Peyer's patch (tissue), 4 donors: ENCODE measurements around the gene MSI2.

Source experiments
- POLR2A ChIP-seq, 2 donors: fragments of 450-650 bp; IDR thresholded peaks; one replicate each; pipeline ENCODE4 v1.5.1; 2017; ENCODE audit warnings: antibody characterized with exemption in 2 of 2, mild to moderate bottlenecking in 2 of 2, moderate library complexity in 2 of 2
- TF ChIP-seq, protein P1 (sequence below), 6 experiments: fragments of 450-650 bp in 4 of 6; fragments of 200-600 bp in 2 of 6; sonication (generic) in 1 of 6; IDR thresholded peaks; one replicate each; pipeline ENCODE4 v1.5.1; 2017 to 2019; ENCODE audit warnings: antibody characterized with exemption in 6 of 6, mild to moderate bottlenecking in 3 of 6, moderate library complexity in 1 of 6

DNA sequence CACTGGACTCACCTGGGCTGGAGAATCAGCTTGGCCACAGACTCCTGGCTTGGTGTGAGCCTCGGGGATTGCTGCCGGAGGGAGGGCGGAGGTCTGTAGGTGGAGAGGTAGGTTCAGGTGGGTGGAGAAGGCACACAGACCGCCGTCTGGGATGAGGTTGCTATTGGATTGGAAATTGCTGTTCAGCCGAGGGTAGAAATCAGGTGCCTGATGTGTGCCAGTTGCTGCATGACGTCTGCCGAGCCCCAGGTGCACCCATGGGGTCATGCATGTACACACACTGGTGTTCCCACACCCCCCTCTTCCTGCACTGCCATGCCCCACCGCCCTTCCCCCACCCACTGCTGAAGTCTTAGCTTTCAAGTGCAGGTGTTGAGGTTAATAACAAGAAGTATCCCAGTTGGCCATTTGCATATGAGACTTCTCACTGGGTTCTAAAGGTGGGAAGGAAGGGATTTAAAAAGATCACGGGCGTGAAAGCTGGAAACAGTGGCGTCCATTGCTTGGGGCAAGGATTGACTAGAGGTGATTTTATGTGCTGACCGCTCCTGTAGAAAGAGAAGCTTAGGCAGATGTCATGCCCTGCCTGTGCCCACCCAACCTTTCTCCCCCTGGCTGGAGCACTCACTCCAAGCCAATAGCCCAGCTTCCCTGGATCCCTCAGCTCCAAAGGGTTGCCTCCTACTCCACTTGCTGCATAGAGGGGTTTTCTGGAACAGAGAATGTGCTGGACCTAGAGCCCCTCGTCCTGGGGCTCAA, 295.2 kb downstream of the MSI2 start:
- TF ChIP-seq, protein P1, sequence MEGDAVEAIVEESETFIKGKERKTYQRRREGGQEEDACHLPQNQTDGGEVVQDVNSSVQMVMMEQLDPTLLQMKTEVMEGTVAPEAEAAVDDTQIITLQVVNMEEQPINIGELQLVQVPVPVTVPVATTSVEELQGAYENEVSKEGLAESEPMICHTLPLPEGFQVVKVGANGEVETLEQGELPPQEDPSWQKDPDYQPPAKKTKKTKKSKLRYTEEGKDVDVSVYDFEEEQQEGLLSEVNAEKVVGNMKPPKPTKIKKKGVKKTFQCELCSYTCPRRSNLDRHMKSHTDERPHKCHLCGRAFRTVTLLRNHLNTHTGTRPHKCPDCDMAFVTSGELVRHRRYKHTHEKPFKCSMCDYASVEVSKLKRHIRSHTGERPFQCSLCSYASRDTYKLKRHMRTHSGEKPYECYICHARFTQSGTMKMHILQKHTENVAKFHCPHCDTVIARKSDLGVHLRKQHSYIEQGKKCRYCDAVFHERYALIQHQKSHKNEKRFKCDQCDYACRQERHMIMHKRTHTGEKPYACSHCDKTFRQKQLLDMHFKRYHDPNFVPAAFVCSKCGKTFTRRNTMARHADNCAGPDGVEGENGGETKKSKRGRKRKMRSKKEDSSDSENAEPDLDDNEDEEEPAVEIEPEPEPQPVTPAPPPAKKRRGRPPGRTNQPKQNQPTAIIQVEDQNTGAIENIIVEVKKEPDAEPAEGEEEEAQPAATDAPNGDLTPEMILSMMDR (IDR thresholded peaks at IDR 0.05) = no peak
- no peak for TF ChIP-seq POLR2A (IDR thresholded peaks at IDR 0.05)
